ENCODE measurements around the gene SIGLEC6.

SIGLEC6 gene

DNA sequence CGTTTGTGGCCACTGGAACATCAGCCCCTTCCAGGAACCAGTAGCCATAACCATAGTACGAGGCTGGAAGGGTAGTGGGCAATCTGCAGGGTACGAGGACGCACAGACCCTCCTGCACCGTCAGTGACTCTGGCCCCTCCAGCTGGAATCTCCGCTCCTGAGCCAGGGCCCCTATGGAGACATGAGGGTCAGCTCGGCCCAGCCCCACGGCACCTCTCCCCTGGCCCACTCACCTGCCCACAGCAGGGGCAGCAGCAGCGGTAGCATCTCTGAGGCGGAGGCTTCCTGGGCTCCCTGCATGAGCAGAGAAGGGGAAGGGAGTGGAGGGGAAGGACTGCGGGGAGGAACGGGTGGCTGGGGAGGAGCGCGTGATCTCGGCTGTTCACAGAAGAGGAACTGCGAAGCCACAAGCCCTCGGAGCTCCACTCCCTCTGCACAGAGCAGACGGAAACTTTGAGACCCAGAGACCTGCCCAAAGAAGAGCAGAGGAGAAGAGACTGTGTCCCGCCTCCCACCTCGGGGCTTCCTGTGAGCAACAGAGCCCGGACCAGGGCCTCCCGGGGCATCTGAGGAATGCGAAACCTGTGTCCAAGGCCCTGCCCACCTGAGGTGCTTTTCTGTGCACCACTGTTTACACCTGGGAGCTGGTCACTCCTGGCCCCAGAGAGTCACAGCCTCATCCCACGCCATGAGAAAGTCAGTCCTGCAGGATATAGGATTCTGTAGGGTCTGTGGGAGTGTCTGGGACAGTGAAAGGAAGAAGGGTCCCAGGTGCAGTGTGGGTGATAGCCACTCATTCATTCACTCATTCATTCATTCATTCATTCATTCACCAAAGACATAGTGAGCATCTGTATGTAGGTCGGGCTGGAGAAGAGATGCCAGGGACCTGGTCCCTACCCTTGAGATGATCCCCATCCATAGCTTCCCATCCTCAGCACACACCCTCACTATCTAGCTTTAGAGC lies at the start of gene SIGLEC6:
TSS of gene SIGLEC6 (minus strand) at position 322 of the 967 bp plus-strand sequence. CDS start at position 300, 22 bp downstream.
- Histone ChIP-seq H3K27ac (peak within 1 kb of the TSS in 4 of 21 experiments; percentile 17 to 55 (median 38)), H3K4me3 (no peak within 1 kb of the TSS)

DNA sequence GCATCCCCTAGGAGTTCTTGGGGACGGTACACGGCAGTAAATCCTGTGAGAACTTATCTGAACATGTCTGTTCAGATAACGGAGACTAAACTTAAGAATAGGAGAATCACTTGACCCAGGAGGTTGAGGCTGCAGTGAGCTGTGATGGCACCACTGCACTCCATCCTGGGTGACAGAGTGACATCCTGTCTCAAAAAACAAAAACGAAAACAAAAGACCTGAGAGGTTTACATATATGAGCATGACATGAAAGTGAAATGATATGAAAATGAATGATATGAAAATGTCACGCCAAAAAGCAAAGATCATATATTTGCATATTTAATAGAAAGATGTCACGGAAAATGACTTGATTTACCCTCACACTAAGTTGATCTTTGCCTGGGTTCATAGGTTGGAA lies 45.4 kb upstream of the SIGLEC6 start:
- Histone ChIP-seq H3K27ac (no peak overlapping the region), H3K4me3 (no peak overlapping the region)

DNA sequence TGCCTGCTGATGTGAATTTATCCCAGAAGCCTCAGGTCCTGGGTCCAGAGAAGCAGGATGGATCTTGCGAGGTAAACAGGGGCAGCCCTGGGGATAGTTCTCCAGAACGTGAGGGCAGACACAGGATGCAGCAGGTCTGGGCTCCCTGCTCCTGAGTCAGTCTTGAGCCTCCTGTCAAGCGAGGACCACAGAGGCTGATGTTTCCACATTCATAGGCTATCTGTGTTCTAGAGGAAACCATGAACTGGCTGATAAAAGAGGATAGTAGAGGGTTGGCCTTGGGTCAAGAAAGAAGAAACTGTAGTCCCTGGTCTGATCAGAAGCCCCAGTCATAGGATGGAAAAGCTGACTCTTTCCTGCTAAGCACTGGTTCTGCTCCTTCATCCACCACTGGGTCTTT lies 41.9 kb upstream of the SIGLEC6 start:
- no peak overlapping the region for H3K4me3 ChIP-seq
- no peak overlapping the region for H3K27ac ChIP-seq

DNA sequence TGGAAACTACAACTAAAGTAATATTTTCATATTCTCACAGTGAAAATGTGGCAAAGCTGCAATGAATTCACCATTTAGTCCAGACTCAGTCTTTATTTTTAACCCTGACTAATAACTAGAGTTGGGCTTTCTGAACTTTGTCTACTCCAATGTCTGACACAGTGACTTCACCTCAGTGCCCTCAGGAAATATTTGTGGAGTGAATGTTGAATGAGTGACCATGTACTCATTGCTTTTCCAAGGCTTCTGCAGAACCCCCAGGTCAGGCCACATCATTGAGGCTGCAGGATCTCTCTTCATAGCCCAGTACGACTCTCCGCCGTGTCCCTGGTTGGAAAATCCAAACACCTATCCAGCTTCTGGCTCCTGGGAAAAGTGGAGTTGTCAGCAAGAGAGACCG lies 41.4 kb upstream of the SIGLEC6 start:
- no peak overlapping the region for H3K4me3 ChIP-seq
- H3K27ac ChIP-seq, result no peak overlapping the region

DNA sequence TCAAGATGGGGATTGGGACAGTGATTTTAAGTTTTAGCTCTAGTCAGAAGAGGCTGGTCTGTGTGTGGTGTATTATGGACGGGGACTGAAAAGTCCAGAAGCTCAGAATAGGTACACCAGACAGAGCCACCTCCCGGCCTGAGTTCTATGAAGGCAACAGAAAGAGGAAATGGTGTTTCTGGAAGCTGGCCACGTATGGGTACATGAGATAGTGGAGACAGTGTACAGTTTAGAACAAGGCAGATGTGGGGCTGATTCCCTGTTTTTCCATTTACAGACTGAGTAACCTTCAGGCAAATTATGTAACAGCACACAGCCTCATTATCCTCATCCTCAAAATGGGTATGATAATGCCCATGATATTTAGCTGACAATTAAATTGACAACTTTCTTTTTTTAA lies 40.9 kb upstream of the SIGLEC6 start:
- Histone ChIP-seq H3K27ac (no peak overlapping the region), H3K4me3 (peak overlapping the region in 1 of 7 experiments; percentile 70)

DNA sequence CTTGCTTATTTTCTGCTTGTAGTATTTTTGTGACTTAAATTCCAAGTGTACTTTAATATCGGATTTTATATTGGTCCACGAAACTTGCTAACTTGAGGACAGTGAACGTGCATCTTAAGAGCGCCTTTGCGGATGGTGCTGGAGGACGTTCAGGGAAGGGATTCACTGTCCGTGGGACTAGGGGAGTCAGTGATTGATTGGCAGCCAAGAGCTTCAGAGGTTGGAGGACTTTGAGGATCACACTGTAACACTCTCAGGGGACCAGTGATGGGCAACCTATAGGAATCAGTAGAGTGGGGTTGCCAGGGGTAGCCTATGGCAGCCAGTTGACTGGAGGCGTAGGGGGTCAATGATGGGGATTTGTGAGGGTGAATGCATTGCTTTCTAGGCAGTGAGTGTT lies 40.1 kb upstream of the SIGLEC6 start:
- H3K27ac ChIP-seq, result peak overlapping the region in 17 of 21 experiments; percentile 46 to 83 (median 63)
- H3K4me3 ChIP-seq, result peak overlapping the region; percentile 52 to 76 (median 65)

DNA sequence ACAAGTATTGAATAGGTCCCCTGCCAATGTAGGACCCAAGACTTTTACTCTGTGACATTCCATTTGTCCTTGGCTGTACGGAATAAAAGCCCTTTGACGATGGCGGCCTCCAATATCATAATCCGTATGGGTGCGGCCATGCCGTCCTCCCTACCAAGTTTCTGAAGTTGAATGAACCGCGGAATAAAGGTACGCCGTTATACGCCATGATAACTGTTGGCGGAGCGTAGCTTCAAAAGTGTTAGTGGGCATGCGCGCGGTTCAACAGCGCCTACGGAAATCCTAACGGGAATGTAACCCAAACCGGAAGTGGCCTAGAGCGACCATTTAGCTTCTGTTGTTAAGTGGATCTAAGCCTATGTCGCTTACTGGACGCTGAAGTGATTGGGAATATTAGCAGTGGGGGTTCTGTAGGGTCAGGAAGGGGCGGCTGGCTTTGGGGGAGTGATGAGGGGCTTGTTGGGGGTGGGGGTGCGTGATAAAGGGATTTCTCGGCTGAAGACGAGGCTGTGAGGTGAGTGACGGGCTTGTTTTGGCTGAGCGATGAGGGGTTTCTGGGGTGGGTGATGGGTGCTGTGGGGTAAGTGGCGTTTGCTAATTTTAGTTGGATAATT lies 39.6 kb upstream of the SIGLEC6 start, which contains the start of gene ZNF175:
TSS of gene ZNF175 (plus strand) at position 322 of the 614 bp plus-strand sequence. CDS start 2,047 bp downstream, outside the sequence.
- Histone ChIP-seq H3K27ac (peak within 1 kb of the TSS in 17 of 21 experiments; percentile 46 to 83 (median 63)), H3K4me3 (peak within 1 kb of the TSS; percentile 52 to 76 (median 65))

DNA sequence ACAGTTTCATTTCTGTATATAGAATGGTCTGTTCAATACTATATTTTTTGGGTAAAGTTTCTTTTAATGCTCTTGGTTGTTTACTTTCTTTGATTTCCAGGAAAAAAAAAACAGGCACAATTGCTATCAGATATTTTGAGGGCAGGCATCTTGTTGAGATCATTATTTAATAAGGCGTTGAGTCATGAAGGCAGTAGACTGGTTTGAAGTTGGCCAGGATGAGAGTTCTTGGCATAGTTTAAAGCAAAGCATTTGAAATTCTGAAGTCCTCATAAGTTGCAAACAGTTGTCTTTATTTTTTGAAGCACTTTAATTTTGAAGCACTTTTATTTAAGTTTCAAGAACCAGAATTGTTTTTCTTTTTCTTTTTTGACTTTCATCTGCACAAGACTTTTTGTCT lies 37.0 kb upstream of the SIGLEC6 start:
- Histone ChIP-seq H3K4me3 (no peak overlapping the region), H3K27ac (no peak overlapping the region)

DNA sequence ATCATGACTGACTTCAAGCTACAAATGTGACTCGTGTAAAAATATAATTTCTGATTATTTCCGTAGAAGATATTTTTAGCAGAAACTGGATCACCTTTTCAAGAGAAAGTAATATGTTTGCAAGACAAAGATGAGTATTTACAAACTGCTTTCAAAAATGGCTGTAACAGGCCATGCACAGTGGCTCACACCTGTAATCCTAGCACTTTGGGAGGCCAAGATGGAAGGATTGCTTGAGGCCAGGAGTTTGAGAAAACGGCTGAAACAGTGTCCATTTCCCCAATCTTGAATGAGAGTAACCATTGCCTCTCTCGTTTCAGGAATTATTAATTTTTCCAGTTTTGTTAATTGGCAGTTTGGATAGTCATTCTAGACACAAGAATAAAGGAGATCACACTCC lies 36.1 kb upstream of the SIGLEC6 start:
- H3K4me3 ChIP-seq, result no peak overlapping the region
- no peak overlapping the region for H3K27ac ChIP-seq

DNA sequence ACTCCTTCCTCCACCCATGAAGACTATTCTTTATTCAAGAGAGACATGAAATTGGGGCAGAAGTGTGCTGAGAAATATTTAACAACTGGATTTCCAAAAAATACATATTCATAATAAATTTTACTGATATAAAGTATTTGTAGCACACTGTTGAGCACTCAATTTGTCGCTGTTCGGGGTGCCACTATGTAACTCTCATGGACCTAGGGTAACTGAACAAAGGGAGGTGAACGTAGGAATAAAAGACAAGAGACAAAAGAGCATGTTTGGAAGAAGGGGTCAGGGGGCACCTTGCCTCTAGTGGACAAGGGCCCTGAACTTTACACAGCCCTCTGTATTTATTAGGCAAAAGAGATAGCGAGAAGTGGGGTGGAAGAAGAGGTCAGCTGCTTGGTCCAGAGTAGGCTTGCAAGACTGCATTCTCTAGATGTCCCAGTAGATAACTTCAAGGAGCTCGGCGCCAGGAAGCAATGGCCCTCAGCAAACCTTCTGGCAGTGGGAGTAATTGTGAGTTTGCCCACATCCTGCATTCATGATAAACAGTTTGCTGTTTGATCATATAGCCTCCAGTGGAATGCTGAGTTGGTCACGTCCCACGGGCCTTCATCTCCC lies 35.1 kb upstream of the SIGLEC6 start:
- Histone ChIP-seq H3K4me3 (no peak overlapping the region), H3K27ac (no peak overlapping the region)

DNA sequence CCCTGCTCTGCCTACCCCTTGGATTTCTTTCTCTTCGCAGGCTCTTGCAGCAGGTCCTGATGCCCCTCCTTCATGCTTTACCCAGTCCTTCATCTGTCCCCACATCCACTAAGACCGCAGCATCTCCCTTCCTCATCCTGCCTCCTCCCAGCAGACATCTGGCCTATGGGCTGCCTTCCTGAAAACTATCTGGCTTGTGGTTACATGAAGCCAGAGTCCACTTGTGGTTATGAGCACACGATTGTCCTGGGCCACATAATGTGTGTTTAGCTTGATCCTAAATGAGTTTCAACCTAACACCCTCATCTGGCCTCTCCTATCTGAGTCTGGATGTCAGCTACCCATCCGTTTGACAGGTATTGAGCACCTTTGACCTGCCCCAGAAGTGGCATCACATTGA lies 34.1 kb upstream of the SIGLEC6 start:
- no peak overlapping the region for H3K27ac ChIP-seq
- H3K4me3 ChIP-seq, result no peak overlapping the region

DNA sequence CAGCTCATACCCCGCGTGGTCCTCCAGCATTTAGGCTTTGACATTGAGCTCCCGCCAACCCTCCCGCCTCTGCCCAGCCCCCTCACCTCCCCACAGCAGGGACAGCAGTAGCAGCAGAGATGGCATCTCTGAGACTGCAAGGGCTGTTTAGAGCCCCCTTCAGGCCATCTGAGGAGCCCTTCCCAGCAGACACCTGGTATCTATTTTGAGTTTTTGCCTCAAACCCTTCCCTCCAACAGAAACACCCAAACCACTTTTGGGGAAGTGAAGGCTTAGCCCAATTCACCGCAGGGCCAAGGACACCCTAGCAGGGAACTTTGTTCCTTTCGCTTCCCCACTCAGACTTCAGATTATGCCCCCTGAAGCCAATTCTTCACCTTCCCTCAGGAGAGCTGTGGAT lies 33.3 kb upstream of the SIGLEC6 start:
- H3K27ac ChIP-seq, result peak overlapping the region in 2 of 21 experiments; percentile 12 to 53
- no peak overlapping the region for H3K4me3 ChIP-seq

DNA sequence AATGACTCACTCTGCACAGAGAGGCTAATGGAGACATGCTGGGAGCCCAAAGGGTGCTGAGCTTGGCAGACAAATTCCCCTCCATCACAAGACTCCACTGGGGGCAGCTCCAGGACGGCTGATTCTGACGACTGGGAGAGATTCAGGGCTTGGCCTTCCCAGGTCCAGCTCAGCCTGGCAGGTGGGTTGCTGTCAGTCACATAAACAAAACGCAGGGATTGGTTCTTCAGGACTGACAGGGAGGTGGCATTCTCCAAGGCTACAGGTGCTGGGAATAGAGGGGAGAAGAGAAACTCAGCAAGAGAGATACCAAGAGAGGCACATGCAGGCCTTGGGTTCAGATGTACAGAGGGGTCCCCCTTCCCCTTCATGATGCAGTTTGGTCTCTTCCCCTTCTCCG lies 28.9 kb upstream of the SIGLEC6 start:
- no peak overlapping the region for H3K4me3 ChIP-seq
- H3K27ac ChIP-seq, result no peak overlapping the region

DNA sequence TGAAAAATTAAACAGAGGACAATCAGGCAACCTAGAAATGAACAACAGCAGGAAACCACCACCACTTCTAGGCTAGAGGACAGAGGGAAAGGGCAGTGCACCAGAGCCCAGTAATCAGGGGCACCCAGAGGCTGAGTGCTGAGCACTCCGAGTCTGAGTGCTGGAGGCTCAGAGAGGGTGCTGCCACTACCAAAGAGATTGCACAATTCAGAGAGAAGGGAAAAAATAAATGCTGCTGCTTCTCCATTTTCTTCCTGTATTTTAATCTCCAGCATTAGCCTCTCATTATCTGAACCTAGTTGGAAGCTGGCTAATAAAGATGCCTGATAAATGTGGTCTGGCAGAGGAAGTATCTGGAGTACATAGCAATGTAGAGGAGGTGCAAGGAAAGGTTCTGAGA lies 27.8 kb upstream of the SIGLEC6 start:
- no peak overlapping the region for H3K4me3 ChIP-seq
- H3K27ac ChIP-seq, result no peak overlapping the region

DNA sequence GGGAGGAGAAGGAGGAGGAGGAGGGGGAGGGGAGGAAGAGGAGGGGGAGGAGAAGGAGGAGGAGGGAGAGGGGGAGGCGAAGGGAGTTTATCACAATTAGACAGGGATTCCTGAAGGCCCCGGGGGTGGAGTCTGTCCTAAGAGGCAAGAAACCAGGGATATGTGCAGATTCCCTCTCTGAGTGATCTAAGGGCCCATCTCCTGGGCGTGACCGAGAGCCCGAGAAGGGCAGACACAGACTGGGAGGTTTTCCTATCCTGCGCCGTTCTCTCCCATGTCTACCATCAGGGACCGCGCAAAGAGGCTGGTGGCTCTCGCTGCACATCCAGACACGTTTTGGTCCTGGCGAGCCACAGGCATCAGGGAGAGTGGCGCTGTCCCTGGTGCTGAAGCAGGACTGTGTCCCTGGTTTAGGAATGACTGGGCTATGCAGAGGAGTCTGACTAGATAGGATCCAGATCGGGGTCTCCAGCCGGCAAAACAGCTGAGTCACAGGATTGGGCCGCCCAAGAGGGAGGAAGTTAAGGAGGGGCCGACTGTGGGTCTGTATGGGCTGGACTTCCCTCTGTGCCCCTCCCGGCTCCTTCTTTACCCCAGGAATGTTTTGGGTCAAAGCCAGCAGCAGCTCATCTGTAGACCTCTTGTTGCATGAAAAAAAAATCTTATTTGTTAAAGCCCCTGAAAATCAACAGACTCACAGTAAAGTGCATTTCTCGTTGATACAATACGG lies 21.7 kb upstream of the SIGLEC6 start:
- H3K27ac ChIP-seq, result no peak overlapping the region
- no peak overlapping the region for H3K4me3 ChIP-seq

DNA sequence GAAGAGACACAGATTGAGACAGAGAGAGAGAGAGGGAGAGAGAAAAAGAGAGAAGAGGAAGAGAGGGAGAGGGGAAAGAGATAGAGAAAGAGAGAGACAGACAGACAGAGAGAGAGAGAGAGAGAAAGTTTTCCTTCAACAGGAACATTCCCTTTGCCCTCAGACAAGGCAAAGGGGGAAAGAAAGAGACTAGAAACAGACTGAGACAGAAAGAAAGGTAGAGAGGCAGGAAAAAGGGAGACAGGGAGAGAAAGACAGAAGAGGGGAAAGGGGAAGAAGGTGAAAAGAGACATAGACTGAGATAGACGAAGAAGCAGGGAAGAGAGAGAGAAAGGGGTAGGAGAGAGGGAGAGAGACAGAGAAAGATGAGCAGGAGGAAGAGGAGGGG lies 21.1 kb upstream of the SIGLEC6 start:
- Histone ChIP-seq H3K4me3 (no peak overlapping the region), H3K27ac (no peak overlapping the region)

DNA sequence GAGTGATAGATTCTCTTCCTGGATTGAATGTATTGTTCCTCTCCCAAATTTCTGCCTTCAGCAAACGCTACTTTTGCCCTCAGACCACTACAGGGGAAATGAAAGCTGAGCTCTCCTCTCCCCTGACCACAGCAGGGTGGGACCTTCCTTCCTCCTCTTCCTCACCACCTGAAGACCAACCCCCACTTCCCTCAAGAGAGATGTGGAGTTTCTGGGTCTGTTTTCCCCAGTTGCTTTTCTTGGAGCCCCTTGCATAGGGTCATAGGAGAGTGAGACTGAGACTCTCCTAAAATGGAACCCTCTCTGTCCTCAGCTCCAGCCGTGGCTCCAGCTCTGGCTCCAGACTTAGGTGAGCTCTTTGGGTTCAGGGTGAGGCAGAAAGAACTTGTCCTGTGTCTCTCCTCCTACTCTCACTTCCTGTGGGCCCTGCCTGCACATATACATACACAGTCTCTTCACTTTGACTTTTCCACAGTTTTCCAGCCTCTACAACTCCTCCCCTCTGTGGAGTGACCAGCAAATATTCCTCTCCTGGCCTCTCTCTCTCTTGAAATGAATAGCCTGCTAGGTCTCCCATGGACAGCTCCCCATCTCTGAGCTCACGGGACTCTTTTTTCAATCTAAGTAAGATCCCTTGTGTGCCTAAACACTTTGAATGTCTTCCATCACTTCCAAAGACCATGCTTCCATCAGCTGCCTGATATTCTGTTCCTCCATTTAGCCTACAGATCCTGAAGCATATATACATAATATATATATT lies 20.4 kb upstream of the SIGLEC6 start:
- H3K27ac ChIP-seq, result no peak overlapping the region
- no peak overlapping the region for H3K4me3 ChIP-seq

DNA sequence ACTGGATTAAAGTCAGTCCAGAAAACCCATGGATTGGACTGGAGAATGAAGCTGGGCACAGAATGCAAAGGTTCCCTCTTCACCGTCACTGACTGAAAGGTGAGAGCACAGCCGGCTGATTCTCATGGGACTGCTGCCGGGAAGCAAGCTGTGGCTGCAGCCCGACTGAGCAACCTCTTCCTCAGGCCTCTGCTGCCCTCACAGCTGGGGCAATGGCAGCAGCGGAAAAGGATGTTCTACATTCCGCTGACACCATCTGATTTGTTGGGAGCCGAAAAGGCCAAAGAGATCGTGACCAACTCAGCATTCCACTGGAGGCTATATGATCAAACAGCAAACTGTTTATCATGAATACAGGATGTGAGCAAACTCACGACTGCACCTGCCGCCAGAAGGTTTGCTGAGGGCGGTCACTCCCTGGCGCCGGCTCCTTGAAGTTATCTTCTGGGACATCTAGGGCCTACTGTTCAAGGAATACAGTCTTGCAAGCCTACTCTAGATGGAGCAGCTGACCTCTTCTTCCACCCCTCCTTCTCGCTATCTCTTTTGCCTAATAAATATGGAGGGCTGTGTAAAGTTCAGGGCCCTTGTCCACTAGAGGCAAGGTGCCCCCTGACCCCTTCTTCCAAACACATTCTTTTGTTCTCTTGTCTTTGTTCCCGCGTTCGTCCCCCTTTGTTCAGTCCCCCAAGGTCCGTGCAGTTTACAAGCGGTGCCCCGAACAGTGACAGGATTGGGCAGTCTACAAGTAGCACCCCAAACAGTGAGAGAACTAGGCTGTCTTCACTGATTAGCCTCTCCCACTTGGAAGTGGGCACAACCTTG lies 19.6 kb upstream of the SIGLEC6 start:
- H3K4me3 ChIP-seq, result no peak overlapping the region

More for the DNA sequence above, 19.6 kb upstream of the SIGLEC6 start:
- peak overlapping the region in 1 of 21 experiments; percentile 52 for H3K27ac ChIP-seq

Data from skin epidermis (tissue), 12 donors.